HL-60 (cell line): ENCODE measurements around the gene ADGRG1.

Experiments used
- DNase-seq, 2 experiments: peaks; one replicate each; pipeline ENCODE4 v3.0.0-alpha.2; 2010 to 2020; ENCODE audit warnings: low read depth in 1 of 2, low spot score in 1 of 2
- H3K27ac ChIP-seq: fragments of 250-450 bp; sonication (Bioruptor Pico); replicated peaks from 2 replicates; pipeline ENCODE4 v1.5.1; 2020; ENCODE audit warnings: mild to moderate bottlenecking, moderate library complexity
- H3K27me3 ChIP-seq: fragments of 250-450 bp; sonication (Bioruptor Pico); 2 replicates; pipeline ENCODE4 v1.5.1; 2021; ENCODE audit warnings: mild to moderate bottlenecking, moderate library complexity; ENCODE audit not compliant: insufficient read depth, poor library complexity, severe bottlenecking
- H3K4me3 ChIP-seq: replicated peaks from 2 replicates; pipeline ENCODE4 v1.5.1; 2011; ENCODE audit warnings: mild to moderate bottlenecking, control low read depth, low read length; ENCODE audit not compliant: insufficient read depth
- GABPA ChIP-seq: IDR thresholded peaks from 2 replicates; pipeline ENCODE4 v1.6.1; 2012; ENCODE audit warnings: low read depth
- POLR2AphosphoS5 ChIP-seq: IDR thresholded peaks from 2 replicates; pipeline ENCODE4 v1.6.1; 2012; ENCODE audit warnings: low read depth
- SPI1 ChIP-seq: IDR thresholded peaks from 2 replicates; pipeline ENCODE4 v1.6.1; 2012; ENCODE audit warnings: low read depth, mild to moderate bottlenecking, borderline replicate concordance
- TF ChIP-seq, protein P1 (sequence below): IDR thresholded peaks from one replicate; pipeline ENCODE4 v1.5.1; 2011; ENCODE audit warnings: low read length, control low read depth, inconsistent platforms; ENCODE audit not compliant: insufficient read depth
- TF ChIP-seq, protein P2 (sequence below): IDR thresholded peaks from 2 replicates; pipeline ENCODE4 v1.6.1; 2012; ENCODE audit warnings: low read depth; ENCODE audit not compliant: insufficient replicate concordance

Gene ADGRG1

DNA sequence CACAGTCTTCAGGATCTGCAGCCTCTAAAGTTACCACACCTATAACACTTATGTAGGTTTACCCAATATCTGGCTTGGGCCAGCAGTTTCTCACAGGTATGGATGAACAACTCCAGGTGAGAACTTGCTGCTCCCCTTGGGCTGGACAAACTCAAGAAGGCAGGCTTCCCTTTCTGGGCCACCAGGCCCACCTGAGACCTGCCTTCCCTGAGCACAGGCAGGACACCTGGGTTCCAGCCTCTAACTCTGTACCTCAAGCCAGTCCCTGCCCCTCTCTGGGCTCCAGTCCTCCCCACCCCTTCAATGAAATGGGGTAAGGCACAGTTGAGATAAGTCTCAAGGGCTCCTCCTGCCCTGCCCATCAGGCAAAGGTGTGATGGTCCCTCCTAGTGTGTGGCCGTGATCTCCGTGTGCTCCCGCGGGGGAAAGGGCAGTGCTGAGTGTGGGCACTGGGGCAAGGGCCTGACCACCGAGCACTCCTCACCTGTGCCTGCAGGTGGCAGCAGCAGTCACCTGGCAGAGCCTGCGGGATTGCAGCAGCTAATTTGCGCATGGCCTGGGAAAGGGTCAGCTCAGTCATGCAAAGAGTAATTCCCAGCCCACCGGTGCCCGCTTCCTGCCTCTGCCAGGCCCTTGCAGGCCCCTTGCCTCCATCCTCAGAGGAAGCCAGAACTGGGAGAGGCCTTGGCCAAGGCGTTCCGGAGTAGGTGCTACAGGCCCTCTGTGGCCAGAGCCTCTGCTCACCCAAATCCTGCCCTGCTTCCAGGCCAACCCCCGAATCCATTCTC, 28.2 kb upstream of the ADGRG1 start:
- Histone ChIP-seq H3K27me3 (no peaks in the 10 kb centered on the region), H3K4me3 (no peak overlapping the region), H3K27ac (no peak overlapping the region)
- peak in 1 of 2 experiments; percentile 16 for DNase-seq
- TF ChIP-seq, protein P1, sequence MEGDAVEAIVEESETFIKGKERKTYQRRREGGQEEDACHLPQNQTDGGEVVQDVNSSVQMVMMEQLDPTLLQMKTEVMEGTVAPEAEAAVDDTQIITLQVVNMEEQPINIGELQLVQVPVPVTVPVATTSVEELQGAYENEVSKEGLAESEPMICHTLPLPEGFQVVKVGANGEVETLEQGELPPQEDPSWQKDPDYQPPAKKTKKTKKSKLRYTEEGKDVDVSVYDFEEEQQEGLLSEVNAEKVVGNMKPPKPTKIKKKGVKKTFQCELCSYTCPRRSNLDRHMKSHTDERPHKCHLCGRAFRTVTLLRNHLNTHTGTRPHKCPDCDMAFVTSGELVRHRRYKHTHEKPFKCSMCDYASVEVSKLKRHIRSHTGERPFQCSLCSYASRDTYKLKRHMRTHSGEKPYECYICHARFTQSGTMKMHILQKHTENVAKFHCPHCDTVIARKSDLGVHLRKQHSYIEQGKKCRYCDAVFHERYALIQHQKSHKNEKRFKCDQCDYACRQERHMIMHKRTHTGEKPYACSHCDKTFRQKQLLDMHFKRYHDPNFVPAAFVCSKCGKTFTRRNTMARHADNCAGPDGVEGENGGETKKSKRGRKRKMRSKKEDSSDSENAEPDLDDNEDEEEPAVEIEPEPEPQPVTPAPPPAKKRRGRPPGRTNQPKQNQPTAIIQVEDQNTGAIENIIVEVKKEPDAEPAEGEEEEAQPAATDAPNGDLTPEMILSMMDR, result peak; percentile 29
- TF ChIP-seq SPI1, result no peak

DNA sequence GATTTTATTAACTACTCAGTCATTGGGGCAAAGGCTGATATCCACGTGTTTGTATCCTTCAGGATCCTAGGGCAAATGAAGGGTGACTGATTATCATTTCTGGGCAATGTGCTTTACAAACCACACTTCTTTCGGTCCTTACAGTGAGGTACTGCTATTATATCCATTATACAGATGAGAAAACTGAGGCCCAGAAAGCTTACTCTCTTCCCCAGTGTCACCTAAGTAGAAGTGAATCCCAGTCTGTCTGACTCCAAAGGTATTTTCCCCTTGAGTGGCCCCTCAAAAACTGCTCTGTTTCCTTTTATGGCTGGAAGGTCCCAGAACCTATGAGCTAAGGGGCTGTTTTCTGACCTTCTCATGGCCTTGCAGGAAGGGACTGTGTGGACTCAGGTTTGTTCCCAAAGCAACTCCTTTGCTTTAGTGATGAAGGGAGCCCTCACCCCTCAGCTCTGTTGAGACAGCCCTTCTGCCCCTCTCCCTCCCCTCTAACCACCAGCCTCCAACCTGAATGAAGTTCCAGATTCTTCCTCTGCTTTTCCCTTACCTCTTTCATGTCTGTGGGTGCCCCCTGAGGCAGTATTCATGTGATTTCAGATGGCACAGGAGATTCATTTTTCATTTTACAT, 27.4 kb upstream of the ADGRG1 start:
- Histone ChIP-seq H3K4me3 (no peak overlapping the region), H3K27ac (no peak overlapping the region), H3K27me3 (no peaks in the 10 kb centered on the region)
- DNase-seq, result no peak
- TF ChIP-seq, protein P2, sequence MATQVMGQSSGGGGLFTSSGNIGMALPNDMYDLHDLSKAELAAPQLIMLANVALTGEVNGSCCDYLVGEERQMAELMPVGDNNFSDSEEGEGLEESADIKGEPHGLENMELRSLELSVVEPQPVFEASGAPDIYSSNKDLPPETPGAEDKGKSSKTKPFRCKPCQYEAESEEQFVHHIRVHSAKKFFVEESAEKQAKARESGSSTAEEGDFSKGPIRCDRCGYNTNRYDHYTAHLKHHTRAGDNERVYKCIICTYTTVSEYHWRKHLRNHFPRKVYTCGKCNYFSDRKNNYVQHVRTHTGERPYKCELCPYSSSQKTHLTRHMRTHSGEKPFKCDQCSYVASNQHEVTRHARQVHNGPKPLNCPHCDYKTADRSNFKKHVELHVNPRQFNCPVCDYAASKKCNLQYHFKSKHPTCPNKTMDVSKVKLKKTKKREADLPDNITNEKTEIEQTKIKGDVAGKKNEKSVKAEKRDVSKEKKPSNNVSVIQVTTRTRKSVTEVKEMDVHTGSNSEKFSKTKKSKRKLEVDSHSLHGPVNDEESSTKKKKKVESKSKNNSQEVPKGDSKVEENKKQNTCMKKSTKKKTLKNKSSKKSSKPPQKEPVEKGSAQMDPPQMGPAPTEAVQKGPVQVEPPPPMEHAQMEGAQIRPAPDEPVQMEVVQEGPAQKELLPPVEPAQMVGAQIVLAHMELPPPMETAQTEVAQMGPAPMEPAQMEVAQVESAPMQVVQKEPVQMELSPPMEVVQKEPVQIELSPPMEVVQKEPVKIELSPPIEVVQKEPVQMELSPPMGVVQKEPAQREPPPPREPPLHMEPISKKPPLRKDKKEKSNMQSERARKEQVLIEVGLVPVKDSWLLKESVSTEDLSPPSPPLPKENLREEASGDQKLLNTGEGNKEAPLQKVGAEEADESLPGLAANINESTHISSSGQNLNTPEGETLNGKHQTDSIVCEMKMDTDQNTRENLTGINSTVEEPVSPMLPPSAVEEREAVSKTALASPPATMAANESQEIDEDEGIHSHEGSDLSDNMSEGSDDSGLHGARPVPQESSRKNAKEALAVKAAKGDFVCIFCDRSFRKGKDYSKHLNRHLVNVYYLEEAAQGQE, result no peak
- TF ChIP-seq GABPA, result no peak
- no peak for TF ChIP-seq POLR2AphosphoS5
- TF ChIP-seq, protein P1, result no peak
- TF ChIP-seq SPI1, result no peak

DNA sequence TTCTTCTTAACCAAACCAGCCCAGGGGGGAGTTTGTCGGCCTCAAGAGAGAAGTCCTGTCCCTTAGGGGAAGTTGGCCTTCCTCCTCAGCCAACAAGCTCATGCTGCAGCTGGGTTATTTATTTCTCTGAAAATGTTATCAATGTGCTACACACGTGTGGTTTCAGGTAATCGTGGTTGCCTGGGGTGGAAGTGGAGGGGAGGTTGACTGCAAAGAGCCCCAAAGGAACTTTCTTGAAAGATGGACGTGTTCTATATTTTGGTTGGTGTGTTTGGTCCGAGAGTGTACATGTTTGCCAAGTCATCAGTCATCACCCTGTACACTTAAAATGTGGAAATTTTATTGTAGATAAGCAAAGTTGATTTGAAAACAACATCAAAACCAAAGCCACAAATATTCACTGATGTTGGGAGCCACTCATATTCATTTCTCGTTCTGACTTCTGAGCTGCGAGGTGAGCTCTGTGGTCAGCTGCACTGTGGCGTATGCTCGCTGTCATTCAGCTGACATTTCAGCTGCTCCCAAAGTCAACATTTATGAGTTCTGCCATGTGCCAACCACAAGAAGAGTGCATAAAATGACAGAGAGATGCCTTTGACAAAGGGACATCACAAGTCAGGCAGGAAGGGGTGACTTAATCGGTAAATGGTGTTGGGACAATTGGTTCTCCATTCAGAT, 26.5 kb upstream of the ADGRG1 start:
- DNase-seq, result peak in 1 of 2 experiments; percentile 70
- TF ChIP-seq, protein P1, result no peak
- TF ChIP-seq POLR2AphosphoS5 (no peak), SPI1 (peak; percentile 36; the same call in 1 of the 2 replicates)
- H3K27ac ChIP-seq, result no peak overlapping the region
- no peaks in the 10 kb centered on the region for H3K27me3 ChIP-seq
- no peak overlapping the region for H3K4me3 ChIP-seq

DNA sequence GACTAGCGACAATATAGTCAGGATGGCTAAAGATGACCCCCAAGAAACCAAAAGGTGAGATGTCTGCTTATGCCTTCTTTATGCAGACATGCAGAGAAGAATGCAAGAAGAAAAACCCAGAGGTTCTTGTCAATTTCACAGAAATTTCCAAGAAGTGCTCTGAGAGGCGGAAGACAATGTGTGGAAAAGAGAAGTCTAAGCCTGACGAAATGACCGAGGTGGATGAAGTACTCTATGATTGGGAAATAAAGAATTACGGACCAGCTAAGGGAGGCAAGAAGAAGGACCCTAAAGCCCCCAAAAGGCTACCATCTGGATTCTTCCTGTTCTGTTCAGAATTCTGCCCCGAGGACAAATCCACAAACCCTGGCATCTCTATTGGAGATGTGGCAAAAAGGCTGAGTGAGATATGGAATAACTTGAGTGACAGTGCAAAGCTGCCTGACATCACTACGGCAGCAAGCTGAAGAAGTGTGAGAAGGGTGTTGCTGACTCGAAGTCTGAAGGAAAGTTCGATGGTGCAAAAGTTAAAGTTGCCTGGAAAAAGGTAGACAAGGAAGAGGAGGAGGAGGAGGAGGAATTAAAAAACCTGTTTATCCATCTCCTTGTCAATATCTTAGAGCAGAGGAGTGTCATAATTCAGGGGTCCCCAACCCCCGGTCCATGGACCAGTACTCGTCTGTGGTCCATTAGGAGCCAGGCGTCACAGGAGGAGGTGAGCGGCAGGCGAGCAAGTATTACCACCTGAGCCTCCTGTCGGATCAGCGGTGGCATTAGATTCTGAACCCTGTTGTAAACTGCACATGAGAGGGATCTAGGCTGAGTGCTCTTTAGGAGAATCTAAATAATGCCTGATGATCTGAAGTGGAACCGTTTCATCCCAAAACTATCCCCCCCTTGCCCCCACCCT, 25.1 kb upstream of the ADGRG1 start:
- TF ChIP-seq POLR2AphosphoS5 (no peak), SPI1 (peak; percentile 87)
- peak in 1 of 2 experiments; percentile 56 for DNase-seq
- H3K27ac ChIP-seq, result no peak overlapping the region; the same call in 1 of the 2 replicates

More for the DNA sequence above, 25.1 kb upstream of the ADGRG1 start:
- no peak overlapping the region for H3K4me3 ChIP-seq
- H3K27me3 ChIP-seq, result no peaks in the 10 kb centered on the region
